NCI-H526 (cell line): ENCODE measurements around the gene RPS23.

Source experiments
- DNase-seq, 2 experiments: peaks; one replicate each; lab custom pipeline; 2025; lab: John Stamatoyannopoulos, UW

RPS23 gene

GRCh38 chr5:82277987-82278710 is at the start of gene RPS23:
Gene RPS23 (minus strand): TSS chr5:82278354. CDS start chr5:82278323, 31 bp downstream.
- peak; percentile 70 to 87 for DNase-seq

GRCh38 chr5:82327941-82328340 is 49.8 kb upstream of the RPS23 start:
- no peak for DNase-seq

GRCh38 chr5:82325996-82326395 is 47.8 kb upstream of the RPS23 start:
- DNase-seq, result no peak

DNA sequence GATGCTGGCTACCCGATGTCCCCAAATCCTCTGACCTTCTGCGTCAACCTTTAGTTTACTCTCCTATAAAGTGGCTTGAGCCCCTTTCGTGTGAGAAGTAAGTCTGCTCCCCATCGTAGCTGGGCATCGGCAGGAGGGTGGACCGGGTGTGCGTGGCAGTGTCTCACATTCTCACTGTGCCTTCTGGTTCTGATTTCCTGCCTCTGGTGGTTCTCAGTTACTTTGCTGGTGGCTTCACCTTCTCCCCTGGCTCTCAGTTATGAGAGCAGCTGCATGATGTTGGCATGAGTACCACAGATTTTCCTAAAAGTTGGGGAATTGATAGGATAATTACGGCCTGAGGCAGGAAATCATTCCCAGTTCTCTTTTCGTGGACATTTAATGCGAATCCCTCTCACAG is 47.0 kb upstream of the RPS23 start:
- DNase-seq, result no peak

- DNase-seq, result no peak
These were observed 42.8 kb upstream of the RPS23 start for GRCh38 chr5:82320966-82321365.

DNA sequence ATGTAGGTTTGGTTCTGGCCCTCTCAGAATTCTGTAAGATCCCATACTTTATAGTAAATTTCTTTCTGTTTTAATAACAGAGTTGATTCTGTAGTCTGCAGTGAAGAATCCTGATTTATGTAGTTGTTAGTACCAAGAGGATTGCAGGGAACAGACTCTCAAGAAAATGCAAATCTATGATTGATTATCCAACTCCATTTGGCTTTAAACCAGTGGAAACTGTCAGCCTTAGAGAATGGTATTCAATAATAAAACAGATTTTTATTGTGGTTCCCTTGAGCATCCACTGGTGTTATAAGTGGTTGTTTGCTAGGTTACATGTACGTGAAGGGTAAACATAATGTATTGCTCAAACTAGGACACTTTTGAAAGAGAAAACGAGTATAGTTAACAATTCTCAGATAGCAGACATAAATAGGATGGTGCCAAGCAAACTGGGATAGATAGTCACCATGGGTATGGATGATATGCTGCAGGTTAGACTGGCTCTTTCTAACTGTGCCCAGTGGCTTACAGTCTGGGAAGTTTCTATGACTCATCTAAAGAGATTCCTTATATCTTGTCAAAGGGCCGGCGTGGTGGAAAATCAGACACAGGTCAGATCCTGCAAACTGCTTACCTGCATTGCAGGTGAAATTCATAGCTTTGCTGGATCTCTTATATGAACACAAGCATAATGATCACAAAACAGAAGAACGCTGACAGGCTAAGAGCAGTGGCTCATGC is 41.7 kb upstream of the RPS23 start:
- no peak for DNase-seq

GRCh38 chr5:82319192-82319591 is 41.0 kb upstream of the RPS23 start:
- no peak for DNase-seq

- no peak for DNase-seq
These were observed 37.0 kb upstream of the RPS23 start for GRCh38 chr5:82314964-82315758.

DNA sequence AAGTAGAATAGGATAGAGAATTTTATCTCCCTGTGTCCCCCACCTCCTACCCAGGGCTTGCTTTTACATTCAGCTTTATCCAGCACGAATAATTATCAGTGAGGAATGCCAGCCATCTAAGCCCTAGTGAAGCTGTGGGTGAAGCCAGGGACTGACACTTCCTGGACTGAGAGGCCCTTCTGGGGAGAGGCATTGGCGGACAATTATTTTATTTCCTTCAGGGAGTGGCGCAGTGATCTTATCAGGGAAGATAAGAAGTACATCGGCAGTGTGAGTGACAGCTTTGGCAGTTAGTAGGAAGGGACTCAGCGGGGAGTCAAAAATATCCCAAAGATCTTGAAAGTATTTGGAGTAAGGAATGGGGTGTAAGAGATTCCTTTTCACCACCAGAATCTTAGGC is 34.9 kb upstream of the RPS23 start:
- DNase-seq, result no peak

DNA sequence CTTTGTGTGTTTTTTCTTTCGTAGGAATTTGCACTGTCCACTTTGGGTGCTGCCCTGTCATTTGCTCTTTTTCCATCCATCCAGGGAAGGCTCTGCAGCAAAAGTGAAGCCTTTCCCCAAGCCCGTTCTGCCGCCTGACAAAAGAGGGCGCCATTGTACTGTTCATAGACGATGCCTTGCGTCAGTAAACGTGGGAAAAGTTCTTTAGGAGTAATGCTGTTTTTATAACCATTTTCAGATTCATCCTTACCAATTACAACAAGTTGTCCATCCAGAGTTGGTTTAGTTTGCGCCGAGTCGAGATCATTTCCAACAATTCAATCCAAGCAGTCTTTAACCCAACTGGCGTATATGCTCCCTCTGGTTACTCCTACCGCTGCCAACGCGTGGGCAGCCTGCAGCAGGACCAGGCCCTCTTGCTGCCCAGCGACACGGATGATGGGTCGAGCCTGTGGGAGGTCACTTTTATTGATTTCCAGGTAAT is 34.3 kb upstream of the RPS23 start:
- DNase-seq, result peak; percentile 2 to 57

- no peak for DNase-seq
These were observed 31.0 kb upstream of the RPS23 start for GRCh38 chr5:82309091-82309531.

DNA sequence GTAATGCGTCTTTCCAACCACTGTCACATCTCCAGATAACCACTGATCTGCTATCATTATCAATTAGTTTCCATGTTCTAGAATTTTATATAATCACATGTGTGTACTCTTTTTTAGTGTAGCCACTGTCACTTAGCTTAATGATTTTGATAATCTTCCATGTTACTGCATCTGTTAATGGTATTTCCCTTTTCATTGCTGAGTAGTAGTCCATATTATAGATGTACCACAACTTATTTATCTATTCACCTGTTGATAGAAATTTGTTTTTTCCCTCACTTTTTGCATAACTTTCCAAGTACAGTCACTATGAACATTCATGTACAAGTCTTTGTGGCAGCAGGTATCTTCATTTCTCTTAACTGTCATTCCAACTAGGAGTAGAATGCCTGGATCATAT is 30.3 kb upstream of the RPS23 start:
- no peak for DNase-seq

GRCh38 chr5:82307451-82307850 is 29.3 kb upstream of the RPS23 start:
- DNase-seq, result no peak

DNA sequence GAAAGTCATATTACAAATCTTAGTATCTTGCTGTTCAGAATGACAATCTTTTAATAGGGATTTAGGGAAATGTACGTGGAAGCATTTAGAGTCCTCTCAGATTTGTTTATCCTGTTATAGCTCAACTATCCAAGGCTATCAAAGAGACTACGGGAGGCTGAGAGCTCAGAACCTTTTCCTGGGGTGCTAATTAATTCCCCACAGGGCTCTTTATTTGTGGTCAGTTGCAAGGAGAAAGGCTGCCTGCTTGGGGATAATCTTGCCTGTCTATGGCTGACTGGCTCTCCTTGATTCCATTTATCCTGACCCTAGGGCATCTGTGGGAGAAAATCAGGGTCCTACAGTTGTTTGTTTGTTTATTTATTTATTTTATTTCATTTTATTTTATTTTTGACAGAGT is 28.0 kb upstream of the RPS23 start:
- DNase-seq, result no peak

DNA sequence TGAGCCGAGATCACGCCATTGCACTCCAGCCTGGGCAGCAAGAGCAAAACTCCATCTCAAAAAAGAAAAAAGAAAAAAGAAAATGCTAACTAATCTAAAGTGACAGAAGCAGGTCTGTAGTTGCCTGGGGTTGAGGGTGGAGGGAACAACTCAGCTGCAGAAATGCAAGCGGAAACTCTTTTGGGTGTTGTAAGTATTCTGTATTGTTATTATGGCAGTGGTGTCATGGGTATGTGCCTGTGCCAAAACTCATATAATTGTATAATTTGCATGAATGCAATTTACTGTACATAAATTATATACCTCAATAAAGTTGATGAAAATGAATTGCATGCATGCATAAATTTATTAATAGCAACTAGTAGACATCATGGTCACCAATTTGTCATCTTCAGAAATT is 23.0 kb upstream of the RPS23 start:
- DNase-seq, result no peak

GRCh38 chr5:82298668-82299067 is 20.5 kb upstream of the RPS23 start:
- DNase-seq, result no peak

- no peak for DNase-seq
These were observed 19.6 kb upstream of the RPS23 start for GRCh38 chr5:82297711-82298110.

GRCh38 chr5:82296929-82297328 is 18.8 kb upstream of the RPS23 start:
- DNase-seq, result no peak

GRCh38 chr5:82295959-82296531 is 17.9 kb upstream of the RPS23 start:
- DNase-seq, result no peak

DNA sequence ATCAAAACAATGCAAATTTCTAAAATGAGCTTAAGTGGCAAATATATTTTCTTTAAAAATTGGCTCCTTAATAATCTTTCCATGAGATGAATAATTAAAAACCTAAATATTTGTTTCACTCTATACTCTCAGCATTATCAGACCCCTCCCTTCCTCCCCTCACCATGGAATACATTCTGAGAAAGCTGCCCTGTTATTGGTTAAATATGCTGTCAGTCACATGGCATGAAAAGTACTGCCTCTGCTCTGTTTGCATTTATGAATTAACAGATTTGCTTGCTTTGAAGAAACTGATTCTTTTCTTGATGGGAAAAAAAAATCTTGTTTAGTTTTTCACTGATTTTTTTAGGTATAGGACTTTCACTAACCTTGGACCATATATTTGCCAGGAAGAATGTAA is 17.0 kb upstream of the RPS23 start:
- no peak for DNase-seq

GRCh38 chr5:82291420-82291819 is 13.3 kb upstream of the RPS23 start:
- DNase-seq, result no peak

DNA sequence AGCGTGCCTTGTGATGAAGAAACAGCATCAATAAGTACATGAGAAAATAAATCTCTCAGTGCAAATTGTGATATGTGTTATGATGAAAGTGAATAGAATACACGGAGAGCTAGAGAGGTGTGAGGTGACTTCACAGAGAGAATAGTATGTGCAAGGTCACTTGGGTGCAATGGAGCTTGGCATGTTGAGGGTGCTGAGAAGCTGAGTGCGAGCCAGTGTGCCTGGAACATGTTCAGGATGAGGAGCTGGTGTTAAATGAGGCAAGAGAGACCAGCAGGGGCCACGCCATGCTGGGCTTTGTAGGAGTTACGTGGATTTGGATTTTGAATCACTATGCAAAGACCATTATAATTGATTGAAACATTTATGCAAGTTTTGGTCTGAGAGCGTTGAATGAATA is 12.8 kb upstream of the RPS23 start:
- DNase-seq, result no peak
